K562 (cell line): ENCODE data around the gene EXOC7. TPM values are rescaled to one million over a fixed set of nuclear protein-coding genes. Genes with fewer than 3 reads are reported as not detected.

Experiments used
- CBX5 ChIP-seq: IDR thresholded peaks from 2 replicates; pipeline ENCODE4 v1.6.1; 2014; ENCODE audit warnings: low read depth, borderline replicate concordance
- ELF1 ChIP-seq: fragments of 200-800 bp; sonication (Bioruptor generic); IDR thresholded peaks from 2 replicates; pipeline ENCODE4 v1.6.1; 2016; ENCODE audit warnings: missing genetic modification characterization, missing compliant biosample characterization
- ELK3 ChIP-seq: fragments of 450-650 bp; formaldehyde crosslinking; IDR thresholded peaks from 2 replicates; pipeline ENCODE4 v1.4.0; 2020; ENCODE audit warnings: mild to moderate bottlenecking
- ESRRA ChIP-seq: fragments of 450-650 bp; IDR thresholded peaks from 2 replicates; pipeline ENCODE4 v1.6.1; 2014; ENCODE audit warnings: low read depth, mild to moderate bottlenecking, moderate library complexity, borderline replicate concordance
- HBP1 ChIP-seq: fragments of 450-650 bp; formaldehyde crosslinking; IDR thresholded peaks from 2 replicates; pipeline ENCODE4 v1.4.0; 2022; ENCODE audit warnings: missing genetic modification characterization
- HNRNPL ChIP-seq: fragments of 200-400 bp; formaldehyde crosslinking; IDR thresholded peaks from 2 replicates; pipeline ENCODE4 v1.6.1; 2017; ENCODE audit warnings: low read depth, mild to moderate bottlenecking, low read length
- JUNB ChIP-seq: fragments of 450-650 bp; formaldehyde crosslinking; conservative IDR thresholded peaks from 2 replicates; pipeline ENCODE4 v1.4.0; 2020; ENCODE audit warnings: mild to moderate bottlenecking
- MAZ ChIP-seq, 2 experiments: fragments of 450-650 bp in 1 of 2; sonication (generic) in 1 of 2; formaldehyde crosslinking; IDR thresholded peaks in 1 of 2; conservative IDR thresholded peaks in 1 of 2; 2 replicates each; pipeline versions ENCODE4 v1.4.0 to v1.5.0; 2020; ENCODE audit warnings: mild to moderate bottlenecking in 1 of 2, missing genetic modification reagents in 1 of 2
- MEF2A ChIP-seq: IDR thresholded peaks from 2 replicates; pipeline ENCODE4 v1.6.1; 2011; ENCODE audit warnings: low read depth, mild to moderate bottlenecking, low read length, moderate library complexity; ENCODE audit not compliant: control insufficient read depth
- PRDM10 ChIP-seq: fragments of 450-650 bp; IDR thresholded peaks from 2 replicates; pipeline ENCODE4 v1.6.1; 2018; ENCODE audit not compliant: partially characterized antibody
- SRF ChIP-seq, 2 experiments: fragments of 250-450, 450-650 bp in 1 of 2; sonication (Bioruptor Pico) in 1 of 2; sonication (generic) in 1 of 2; formaldehyde crosslinking; IDR thresholded peaks; 2 replicates each; pipeline versions ENCODE4 v1.5.0 to v1.5.1; 2020 to 2022; ENCODE audit warnings: mild to moderate bottlenecking in 1 of 2, missing genetic modification reagents in 1 of 2
- SRSF3 ChIP-seq: fragments of 200-400 bp; formaldehyde crosslinking; IDR thresholded peaks from 2 replicates; pipeline ENCODE4 v1.6.1; 2016; ENCODE audit warnings: mild to moderate bottlenecking, low read length, moderate library complexity; ENCODE audit not compliant: insufficient read depth
- USF2 ChIP-seq: sonication (generic); formaldehyde crosslinking; IDR thresholded peaks from 2 replicates; pipeline ENCODE4 v1.5.0; 2020; ENCODE audit warnings: missing genetic modification reagents
- YY1 ChIP-seq, 3 experiments: IDR thresholded peaks; 2 replicates each; pipeline ENCODE4 v1.6.1; 2011; ENCODE audit warnings: low read length in 2 of 3, mild to moderate bottlenecking in 2 of 3, moderate library complexity in 2 of 3, borderline replicate concordance in 1 of 3, control low read depth in 1 of 3, low read depth in 1 of 3; ENCODE audit not compliant: insufficient read depth in 3 of 3, insufficient replicate concordance in 2 of 3, control insufficient read depth in 1 of 3, insufficient read length in 1 of 3; ENCODE audit errors: extremely low read depth in 1 of 3
- ZKSCAN3 ChIP-seq: fragments of 250-450 bp; sonication (Bioruptor Pico); IDR thresholded peaks from 2 replicates; pipeline ENCODE4 v1.4.0; 2020
- ZNF512 ChIP-seq: IDR thresholded peaks from 2 replicates; pipeline ENCODE4 v1.6.1; 2016; ENCODE audit warnings: missing genetic modification characterization, missing compliant biosample characterization
- ZNF780A ChIP-seq: fragments of 250-450 bp; sonication (Bioruptor Pico); IDR thresholded peaks from 2 replicates; pipeline ENCODE4 v1.5.0; 2021; ENCODE audit warnings: mild to moderate bottlenecking
- polyA plus RNA-seq, 8 experiments: library from polyadenylated mRNA; depleted of rRNA in 4 of 8; stranded (reverse) in 5 of 8; unstranded in 3 of 8; fragments of >200 nt; fragmentation: Nextera tagmentation in 2 of 8; fragmentation: Illumina TruSeq in 1 of 8; extraction: Ambion mirVana in 2 of 8; extraction: Trizol in 1 of 8; gene quantifications; 2 replicates each; pipeline versions ENCODE4 v1.2.1 to v1.2.3, GENCODE V29; 2011 to 2014; ENCODE audit warnings: inconsistent platforms in 1 of 8, missing spikeins in 1 of 8
- total RNA-seq, 7 experiments: library from RNA; depleted of rRNA in 6 of 7; stranded (reverse); fragments of >200 nt in 6 of 7; fragmentation: Illumina TruSeq in 2 of 7; extraction: Trizol in 2 of 7; gene quantifications; 2 replicates each; pipeline versions ENCODE4 v1.2.1 to v1.2.3, GENCODE V29; 2011 to 2021; ENCODE audit warnings: low replicate concordance in 1 of 7

EXOC7 gene
- total and polyA plus RNA-seq, 9 of the 15 experiments (the other 6 are each of a cell fraction or from before 2014, with no cell fraction given): 18.6 to 57.0 (median 35.0) TPM

- TF ChIP-seq YY1 (IDR thresholded peaks at IDR 0.05; ENCODE audit: borderline replicate concordance in 1 of 3, control insufficient read depth in 1 of 3, extremely low read depth in 1 of 3, insufficient read depth in 3 of 3, insufficient read length in 1 of 3, insufficient replicate concordance in 2 of 3, low read depth in 1 of 3, low read length in 2 of 3) (peak; percentile 88 to 98 (median 96)), PRDM10 (peak; percentile 25), ELF1 (tag) (peak; percentile 84), ZNF512 (tag) (no peak), ZNF780A (CRISPR knock-in tag) (no peak), SRSF3 (no peak), USF2 (no peak), HBP1 (CRISPR knock-in tag) (no peak), ZKSCAN3 (CRISPR knock-in tag) (no peak), CBX5 (no peak), MEF2A (no peak), JUNB (CRISPR knock-in tag) (no peak), ELK3 (CRISPR knock-in tag) (no peak), ESRRA (no peak), HNRNPL (no peak), SRF (CRISPR knock-in tag; IDR thresholded peaks at IDR 0.05) (0 out of 4 replicates have a peak, but pooled peaks of 1 of the 2 experiments have one; percentile 23), MAZ (CRISPR knock-in tag; conservative IDR thresholded peaks at IDR 0.05 in 1 of 2, IDR thresholded peaks at IDR 0.05 in 1 of 2) (peak; percentile 61 to 83; a peak in 3 of 4 replicates)
Measured at GRCh38 chr17:76103274-76104139, at the start of gene EXOC7 (continued).
